GM21786 (cell line): ENCODE results near the gene KRTAP13-2.

Experiments
- ATAC-seq: cut with Tn5 transposase; IDR thresholded peaks from one replicate; pipeline ENCODE4 v1.9.1; 2021; ENCODE audit not compliant: unreplicated experiment

KRTAP13-2 gene, protein sequence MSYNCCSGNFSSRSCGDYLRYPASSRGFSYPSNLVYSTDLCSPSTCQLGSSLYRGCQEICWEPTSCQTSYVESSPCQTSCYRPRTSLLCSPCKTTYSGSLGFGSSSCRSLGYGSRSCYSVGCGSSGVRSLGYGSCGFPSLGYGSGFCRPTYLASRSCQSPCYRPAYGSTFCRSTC

DNA sequence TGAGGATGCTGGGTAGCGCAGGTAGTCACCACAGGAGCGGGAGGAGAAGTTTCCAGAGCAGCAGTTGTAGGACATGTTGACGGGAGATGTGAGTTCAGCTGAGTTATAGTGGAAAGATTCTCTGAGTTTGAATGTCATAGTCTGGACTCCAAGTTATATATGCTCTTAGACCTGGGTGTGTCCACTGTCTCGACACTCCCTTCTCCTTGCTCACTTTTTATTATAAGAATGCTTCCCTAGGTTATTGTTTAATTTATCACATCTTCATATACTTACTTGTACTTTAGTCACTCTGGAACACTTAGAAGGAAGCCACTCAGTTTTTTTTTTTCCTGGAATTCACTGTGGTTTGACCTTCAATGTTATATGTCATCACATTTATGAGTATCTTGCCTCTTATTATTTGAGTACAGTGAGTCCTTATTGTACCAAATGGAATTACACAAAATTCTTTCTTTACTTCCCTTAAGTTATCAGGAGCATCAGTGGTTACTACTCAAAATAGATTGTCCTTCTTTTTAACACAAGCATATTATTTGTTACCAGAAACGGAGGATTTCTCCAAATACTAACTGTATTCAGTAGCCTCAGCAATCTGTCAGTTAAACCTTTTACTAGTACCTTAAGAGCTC, at the start of gene KRTAP13-2:
Gene KRTAP13-2 (minus strand): TSS at position 133 of the 632 bp plus-strand sequence. CDS start 58 bp downstream, at position 75.
- ATAC-seq = no peak

GRCh38 chr21:30415993-30416392, 43.9 kb upstream of the KRTAP13-2 start:
- ATAC-seq = no peak

- ATAC-seq = no peak
These were observed 36.9 kb upstream of the KRTAP13-2 start for GRCh38 chr21:30408782-30409494.

DNA sequence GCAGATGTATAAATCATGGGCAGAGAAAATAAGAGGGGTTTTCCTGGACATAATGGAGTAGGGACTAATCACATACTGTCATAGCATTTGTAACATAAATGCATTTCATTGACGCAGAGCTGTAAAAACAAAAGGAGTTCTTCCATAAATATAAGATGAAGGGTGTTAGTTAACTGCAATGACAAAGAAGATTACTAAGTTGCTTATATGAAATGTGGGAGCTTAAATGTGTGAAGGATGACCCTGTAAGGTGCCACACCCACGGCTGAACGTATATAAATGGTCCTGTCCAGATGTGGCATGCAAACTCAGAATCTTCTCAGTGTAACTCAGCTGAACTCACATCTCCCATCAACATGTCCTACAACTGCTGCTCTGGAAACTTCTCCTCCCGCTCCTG, 23.7 kb upstream of the KRTAP13-2 start, which contains the start of gene KRTAP13-1:
Gene KRTAP13-1 (plus strand): TSS at position 301 of the 400 bp plus-strand sequence. CDS start 56 bp downstream, at position 357.
- no peak for ATAC-seq

GRCh38 chr21:30391492-30392025, 19.5 kb upstream of the KRTAP13-2 start:
- no peak for ATAC-seq

DNA sequence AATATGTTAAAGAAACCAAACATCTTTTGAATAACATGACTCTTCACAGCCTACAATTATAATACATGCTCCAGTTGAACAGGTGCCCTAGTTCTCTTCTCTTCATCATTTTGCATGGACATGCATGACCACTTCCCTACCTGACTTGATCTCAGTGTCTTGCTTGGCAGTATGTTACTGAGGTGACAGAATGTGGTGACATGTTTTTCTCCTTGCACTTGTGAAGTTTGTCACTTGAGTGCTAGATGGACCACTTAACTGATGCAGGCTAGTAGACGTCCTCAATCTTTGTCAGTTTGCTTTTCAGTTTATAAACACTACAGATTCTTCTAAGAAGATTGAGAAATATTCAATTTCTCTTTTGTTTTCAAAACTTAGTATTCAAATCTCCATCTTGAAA, 10.1 kb upstream of the KRTAP13-2 start:
- ATAC-seq = no peak

- ATAC-seq = no peak
These were observed 16.2 kb downstream of the KRTAP13-2 start for GRCh38 chr21:30355906-30356305.

- no peak for ATAC-seq
These were observed 17.6 kb downstream of the KRTAP13-2 start for GRCh38 chr21:30354308-30355005.

DNA sequence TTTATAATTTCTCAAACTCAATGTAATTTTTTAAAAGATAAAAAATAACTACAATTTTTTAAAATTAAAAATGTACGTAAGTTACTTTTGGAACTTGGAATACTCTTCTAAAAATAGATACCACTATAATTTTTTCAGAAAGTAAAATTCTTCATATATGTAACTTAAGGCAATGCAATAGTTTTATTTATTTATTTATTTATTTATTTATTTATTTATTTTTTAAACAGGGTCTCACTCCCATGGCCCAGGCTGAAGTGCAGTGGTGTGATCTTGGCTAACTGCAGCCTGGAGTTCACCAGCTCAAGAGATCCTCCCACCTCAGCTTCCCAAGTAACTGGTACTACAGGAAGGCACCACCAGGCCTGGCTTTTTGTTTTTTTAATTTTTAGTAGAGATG, 20.5 kb downstream of the KRTAP13-2 start:
- ATAC-seq = no peak

- ATAC-seq = no peak
These were observed 22.5 kb downstream of the KRTAP13-2 start for GRCh38 chr21:30349572-30349971.

GRCh38 chr21:30348506-30348905, 23.6 kb downstream of the KRTAP13-2 start, which contains the start of gene KRTAP23-1:
KRTAP23-1 (minus strand) TSS chr21:30348606; CDS start chr21:30348606, 0 bp downstream.
- no peak for ATAC-seq

GRCh38 chr21:30345014-30345413, 27.1 kb downstream of the KRTAP13-2 start:
- no peak for ATAC-seq

- no peak for ATAC-seq
These were observed 31.1 kb downstream of the KRTAP13-2 start for GRCh38 chr21:30340714-30341573.

- ATAC-seq = no peak
These were observed 33.4 kb downstream of the KRTAP13-2 start for GRCh38 chr21:30338717-30339116.

GRCh38 chr21:30337772-30338171, 34.3 kb downstream of the KRTAP13-2 start:
- no peak for ATAC-seq

DNA sequence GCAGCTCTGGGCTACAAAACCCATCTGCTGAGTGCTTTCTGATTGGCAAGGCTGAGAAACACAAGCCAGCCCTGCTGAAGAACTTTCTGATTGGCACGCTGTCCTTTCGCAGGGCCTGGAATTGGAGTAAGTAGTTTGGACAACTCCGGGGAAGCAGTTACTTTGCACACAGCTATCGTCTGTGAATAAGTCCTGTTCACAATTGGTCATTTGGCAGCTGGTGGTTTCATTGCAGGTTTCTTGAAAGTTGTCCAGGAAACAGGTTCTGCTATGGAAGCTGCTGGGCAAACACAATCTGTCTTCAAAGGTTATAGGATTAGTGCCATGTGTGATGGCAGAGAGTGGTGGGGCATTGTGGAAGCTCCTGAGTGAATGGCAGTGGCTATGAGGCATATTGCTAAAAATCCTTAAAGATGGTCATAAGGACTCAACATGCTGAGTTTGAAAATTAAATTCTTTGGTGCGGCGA, 34.8 kb downstream of the KRTAP13-2 start, which contains the start of gene KRTAP27-1:
Gene KRTAP27-1 (minus strand): TSS at position 419 of the 469 bp plus-strand sequence. CDS start 26 bp downstream, at position 393.
- ATAC-seq = no peak

- no peak for ATAC-seq
These were observed 35.5 kb downstream of the KRTAP13-2 start for GRCh38 chr21:30336596-30336995.

DNA sequence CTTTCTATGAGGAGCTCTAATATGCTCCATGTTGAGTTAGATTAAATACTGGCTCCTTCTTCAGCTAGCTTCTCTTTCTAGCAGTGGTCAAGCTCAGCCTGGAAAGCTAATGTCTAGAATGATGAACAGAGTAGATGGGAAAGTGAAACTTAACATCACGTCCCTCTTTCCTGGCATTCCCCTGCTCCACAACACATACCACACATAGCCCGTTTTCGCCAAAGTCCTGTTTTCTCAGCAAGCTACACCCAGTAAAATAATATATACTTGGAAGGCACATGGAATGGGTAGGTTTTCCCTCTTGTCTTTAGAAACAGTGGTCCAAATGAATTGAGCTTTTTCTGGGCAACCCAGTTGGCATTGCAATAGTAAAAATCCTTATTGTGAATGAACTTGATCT, 38.3 kb downstream of the KRTAP13-2 start:
- ATAC-seq = no peak

- no peak for ATAC-seq
These were observed 39.4 kb downstream of the KRTAP13-2 start for GRCh38 chr21:30332681-30333080.
